Posterior cingulate gyrus (tissue), 11 donors: Measurements from ENCODE around the gene SND1.
A peak's percentile ranks its signal among the peaks of the same experiment; 100 is the strongest.

ENCODE experiments used
- DNase-seq, 10 donors: peaks; one replicate each; pipeline versions ENCODE4 v3.0.0 to v3.0.0-alpha.2; 2020 to 2021; ENCODE audit warnings: mixed read lengths in 3 of 10
- intact Hi-C: fragments of 100-400 bp; cut with DNase I; formaldehyde crosslinking; loops from one replicate; pipeline ENCODE4 v1.15.1; 2023

Gene SND1

GRCh38 chr7:127793582-127793981, 141.6 kb downstream of the SND1 start:
- no peak for DNase-seq
- intact Hi-C loops = no loop called here

DNA sequence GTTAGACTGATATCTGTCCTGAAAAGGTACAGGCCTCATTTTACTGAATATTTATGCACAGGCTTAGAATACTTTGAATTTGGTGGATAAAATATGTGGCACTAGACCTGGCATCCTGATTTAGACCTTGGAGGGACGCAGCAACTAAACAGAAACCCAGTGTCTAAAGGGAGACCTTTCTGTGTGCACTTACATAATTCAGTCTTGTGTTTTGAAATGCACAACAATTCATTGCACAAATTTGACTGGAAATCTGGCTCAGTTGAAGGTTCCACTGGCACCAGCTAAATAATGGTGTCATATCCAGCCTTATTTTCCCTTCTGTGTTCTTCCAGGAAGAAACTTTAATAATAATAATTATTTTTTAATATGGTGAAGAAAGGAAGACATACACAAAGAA, 142.1 kb downstream of the SND1 start:
- intact Hi-C loops = no loop called here

DNA sequence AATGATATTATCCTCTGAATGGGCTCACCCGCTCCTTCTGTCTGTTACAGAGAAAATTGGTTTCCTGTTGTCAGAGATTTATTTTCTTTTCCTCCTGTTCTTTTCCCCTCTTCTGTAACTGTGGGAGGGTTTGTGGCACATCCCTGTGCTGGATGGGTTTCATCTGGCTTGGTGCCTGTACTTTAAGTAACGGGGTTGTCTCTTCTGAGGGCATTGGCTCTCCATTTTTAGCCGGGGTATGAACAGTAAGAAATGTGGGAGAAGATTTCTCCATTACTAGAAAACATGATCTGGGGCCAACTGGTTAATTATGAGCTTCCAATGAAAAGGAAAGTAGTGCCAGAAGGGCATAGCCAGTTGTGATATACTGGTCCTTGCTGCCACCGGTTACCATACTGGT, 142.6 kb downstream of the SND1 start:
- no peak for DNase-seq
- intact Hi-C loops = no loop called here

More for the DNA sequence above, 142.1 kb downstream of the SND1 start:
- no peak for DNase-seq

GRCh38 chr7:127798023-127798422, 146.0 kb downstream of the SND1 start:
- intact Hi-C loops = no loop called here
- no peak for DNase-seq

GRCh38 chr7:127798769-127799372, 146.9 kb downstream of the SND1 start:
- intact Hi-C loops = no loop called here
- DNase-seq = no peak

GRCh38 chr7:127799535-127800305, 147.7 kb downstream of the SND1 start:
- intact Hi-C loops = no loop called here
- no peak for DNase-seq

GRCh38 chr7:127802845-127803244, 150.9 kb downstream of the SND1 start:
- DNase-seq = no peak
- intact Hi-C loops = no loop called here

GRCh38 chr7:127803626-127804025, 151.6 kb downstream of the SND1 start:
- intact Hi-C loops = no loop called here
- DNase-seq = no peak

DNA sequence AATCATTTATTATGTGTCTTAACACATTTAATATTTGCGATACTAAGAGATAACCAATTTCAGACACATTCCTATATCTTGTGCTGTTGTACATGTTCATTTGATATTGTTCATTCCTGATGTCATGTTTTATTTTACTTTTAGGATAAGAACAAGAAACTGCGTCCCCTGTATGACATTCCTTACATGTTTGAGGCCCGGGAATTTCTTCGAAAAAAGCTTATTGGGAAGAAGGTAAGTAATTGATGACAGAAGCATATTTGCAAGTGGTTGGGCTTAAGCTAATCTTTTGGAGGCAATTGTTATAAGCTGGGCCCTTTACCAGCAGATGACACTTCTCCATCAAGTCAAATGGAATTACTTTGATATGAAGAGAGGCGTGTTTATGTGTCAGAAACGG, 155.3 kb downstream of the SND1 start:
- intact Hi-C loops = no loop called here

GRCh38 chr7:127807829-127808228, 155.8 kb downstream of the SND1 start:
- DNase-seq = no peak
- intact Hi-C loops = no loop called here

More for the DNA sequence above, 155.3 kb downstream of the SND1 start:
- DNase-seq = no peak

GRCh38 chr7:127809261-127809702, 157.3 kb downstream of the SND1 start:
- intact Hi-C loops = no loop called here
- peak in 6 of 10 donors; percentile 17 to 90 (median 48) for DNase-seq

- DNase-seq = no peak
- intact Hi-C loops = no loop called here
Measured at GRCh38 chr7:127810113-127810512, 158.1 kb downstream of the SND1 start.

GRCh38 chr7:127810696-127811660, 159.0 kb downstream of the SND1 start:
- no peak for DNase-seq
- intact Hi-C loops = no loop called here

DNA sequence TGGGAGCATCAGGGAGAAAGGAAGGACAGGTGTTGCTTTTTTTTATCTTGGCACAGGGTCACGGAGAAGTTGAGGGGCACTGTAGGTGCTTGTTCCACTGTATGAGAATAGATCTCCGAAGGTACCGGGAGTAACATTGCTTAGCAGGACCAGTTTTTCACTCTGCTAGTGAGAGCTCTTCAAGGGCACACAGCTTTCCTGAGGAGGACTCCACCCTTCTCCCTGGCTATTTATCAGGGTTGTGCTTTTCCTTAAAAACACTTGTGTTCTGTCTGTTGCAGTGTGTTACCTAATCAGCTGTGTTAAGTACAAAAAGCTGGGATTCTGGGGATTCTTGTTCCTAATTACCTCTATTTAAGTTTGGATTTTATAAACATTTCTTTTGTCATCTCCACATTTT, 160.5 kb downstream of the SND1 start:
- intact Hi-C loops = no loop called here
- DNase-seq = no peak

GRCh38 chr7:127813991-127814541, 162.1 kb downstream of the SND1 start:
- DNase-seq = no peak
- intact Hi-C loops = no loop called here

GRCh38 chr7:127815631-127816145, 163.7 kb downstream of the SND1 start:
- intact Hi-C loops = no loop called here
- no peak for DNase-seq

- intact Hi-C loops = no loop called here
- DNase-seq = no peak
Measured at GRCh38 chr7:127816354-127817190, 164.6 kb downstream of the SND1 start.

- no peak for DNase-seq
- intact Hi-C loops = no loop called here
Measured at GRCh38 chr7:127817466-127817865, 165.5 kb downstream of the SND1 start.

- intact Hi-C loops = no loop called here
- DNase-seq = no peak
Measured at GRCh38 chr7:127818306-127818705, 166.3 kb downstream of the SND1 start.
